Measurements from ENCODE around the gene CPED1.
A peak's percentile ranks its signal among the peaks of the same experiment; 100 is the strongest.

CPED1 gene

DNA sequence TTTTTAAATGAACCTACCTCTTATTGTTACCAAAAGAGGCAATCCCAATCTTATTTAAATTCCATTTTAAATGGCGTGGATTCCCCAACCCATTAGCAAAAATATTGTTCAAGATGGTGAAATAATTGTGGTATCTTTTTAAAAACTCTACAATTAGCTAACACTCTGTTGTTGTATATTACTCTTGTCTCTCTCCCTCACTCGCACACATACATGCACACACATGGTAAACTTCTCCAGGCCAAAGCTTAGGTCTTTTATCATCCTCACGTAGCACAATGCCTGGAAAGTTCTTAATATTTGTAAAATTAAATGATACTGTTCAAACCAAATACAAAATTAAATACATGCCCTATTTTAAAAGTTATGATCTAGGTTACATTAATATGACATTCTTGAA, 171.0 kb downstream of the CPED1 start:
- H3K27ac ChIP-seq = no peak overlapping the region
- TF ChIP-seq, protein P1, sequence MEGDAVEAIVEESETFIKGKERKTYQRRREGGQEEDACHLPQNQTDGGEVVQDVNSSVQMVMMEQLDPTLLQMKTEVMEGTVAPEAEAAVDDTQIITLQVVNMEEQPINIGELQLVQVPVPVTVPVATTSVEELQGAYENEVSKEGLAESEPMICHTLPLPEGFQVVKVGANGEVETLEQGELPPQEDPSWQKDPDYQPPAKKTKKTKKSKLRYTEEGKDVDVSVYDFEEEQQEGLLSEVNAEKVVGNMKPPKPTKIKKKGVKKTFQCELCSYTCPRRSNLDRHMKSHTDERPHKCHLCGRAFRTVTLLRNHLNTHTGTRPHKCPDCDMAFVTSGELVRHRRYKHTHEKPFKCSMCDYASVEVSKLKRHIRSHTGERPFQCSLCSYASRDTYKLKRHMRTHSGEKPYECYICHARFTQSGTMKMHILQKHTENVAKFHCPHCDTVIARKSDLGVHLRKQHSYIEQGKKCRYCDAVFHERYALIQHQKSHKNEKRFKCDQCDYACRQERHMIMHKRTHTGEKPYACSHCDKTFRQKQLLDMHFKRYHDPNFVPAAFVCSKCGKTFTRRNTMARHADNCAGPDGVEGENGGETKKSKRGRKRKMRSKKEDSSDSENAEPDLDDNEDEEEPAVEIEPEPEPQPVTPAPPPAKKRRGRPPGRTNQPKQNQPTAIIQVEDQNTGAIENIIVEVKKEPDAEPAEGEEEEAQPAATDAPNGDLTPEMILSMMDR (conservative IDR thresholded peaks at IDR 0.05) = no peak

- TF ChIP-seq, protein P1 (conservative IDR thresholded peaks at IDR 0.05) = no peak
- no peak overlapping the region for H3K27ac ChIP-seq
These were observed 171.9 kb downstream of the CPED1 start for GRCh38 chr7:121160150-121161008.

DNA sequence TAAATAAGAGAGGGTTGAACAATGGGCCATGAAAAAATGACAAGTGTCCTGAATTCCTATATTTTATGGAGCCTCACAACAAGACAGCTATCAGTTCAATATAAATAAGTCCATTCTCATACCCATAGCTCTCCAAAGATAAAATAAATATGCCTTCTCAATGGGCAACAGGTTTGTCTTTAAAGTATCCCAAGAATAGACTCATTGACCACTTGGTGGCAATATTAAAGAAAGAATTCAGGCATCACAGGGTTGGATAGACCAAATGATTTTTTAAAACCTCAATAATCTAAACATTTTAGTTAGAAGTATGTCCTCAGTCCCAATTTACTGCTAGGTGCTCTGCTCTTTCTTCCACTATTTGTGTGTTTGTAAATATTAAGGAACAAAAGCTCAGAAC, 175.2 kb downstream of the CPED1 start:
- TF ChIP-seq, protein P1 (conservative IDR thresholded peaks at IDR 0.05) = peak; percentile 53
- no peak overlapping the region for H3K27ac ChIP-seq

DNA sequence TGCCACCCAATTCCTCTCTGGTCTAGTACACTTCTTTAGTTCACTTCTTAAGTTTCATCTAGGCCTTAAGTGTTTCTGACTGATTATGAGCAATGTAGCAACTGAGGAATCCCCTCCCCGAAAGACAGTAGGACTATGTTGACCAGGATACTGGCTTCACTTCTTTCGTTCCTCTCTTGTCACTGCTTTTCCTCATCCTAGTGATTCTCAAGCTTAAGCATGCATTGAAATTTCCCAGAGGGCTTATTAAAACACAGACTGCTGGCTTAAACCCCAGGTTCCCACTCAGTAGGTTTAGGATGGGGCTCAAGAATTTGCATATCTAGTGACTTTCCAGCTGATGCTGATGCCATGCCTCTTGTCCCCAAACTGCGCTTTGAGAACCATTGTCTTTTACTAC, 175.7 kb downstream of the CPED1 start:
- no peak overlapping the region for H3K27ac ChIP-seq
- TF ChIP-seq, protein P1 (conservative IDR thresholded peaks at IDR 0.05) = no peak

- H3K27ac ChIP-seq = no peak overlapping the region
- TF ChIP-seq, protein P1 (conservative IDR thresholded peaks at IDR 0.05) = no peak
These were observed 178.4 kb downstream of the CPED1 start for GRCh38 chr7:121166916-121167315.

GRCh38 chr7:121167971-121168370, 179.5 kb downstream of the CPED1 start:
- TF ChIP-seq, protein P1 (conservative IDR thresholded peaks at IDR 0.05) = no peak
- no peak overlapping the region for H3K27ac ChIP-seq

DNA sequence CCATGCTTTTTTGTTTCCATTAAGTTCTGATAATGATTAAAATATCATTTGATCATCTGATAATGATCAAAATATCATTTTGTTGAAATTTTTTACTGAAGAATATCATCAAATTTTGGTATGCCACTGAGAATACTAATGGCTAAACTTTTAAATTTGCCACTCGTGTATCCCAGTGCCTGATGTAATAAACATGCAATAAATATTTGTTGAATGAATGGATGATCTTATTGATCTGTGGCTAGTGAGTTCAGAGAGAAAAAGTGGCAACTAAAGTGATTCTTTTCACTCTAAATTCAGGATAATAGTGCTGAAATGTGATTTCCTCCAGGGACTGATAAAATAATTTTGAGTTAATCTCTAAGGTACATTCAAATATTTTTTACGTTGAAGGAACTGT, 181.0 kb downstream of the CPED1 start:
- TF ChIP-seq, protein P1 (conservative IDR thresholded peaks at IDR 0.05) = no peak
- H3K27ac ChIP-seq = no peak overlapping the region
